Endometrium (tissue), 2 donors: Measurements from ENCODE around the gene TRMT10C.
A peak's percentile ranks its signal among the peaks of the same experiment; 100 is the strongest.
"Not testable (repeated sequence)": the region's sequence is repeated elsewhere in the genome, so short reads cannot be mapped to it uniquely, and the experiment has no call there.

ENCODE experiments used
- FAIRE-seq: peaks from 2 replicates; lab custom pipeline; 2012; peaks lifted over from hg19 to GRCh38; lab: Jason Lieb, UNC
- donor health status: control.
- donor health status: control.

TRMT10C gene

GRCh38 chr3:101561630-101562328, at the start of gene TRMT10C:
TSS of gene TRMT10C (plus strand) at chr3:101561868. CDS start at chr3:101564782, 2,914 bp downstream.
- no peak for FAIRE-seq

GRCh38 chr3:101512396-101512645, 49.3 kb upstream of the TRMT10C start:
- FAIRE-seq: no peak

GRCh38 chr3:101512646-101513418, 48.8 kb upstream of the TRMT10C start, which contains the start of gene SENP7:
TSS of gene SENP7 (minus strand) at chr3:101513212. CDS start at chr3:101513130, 82 bp downstream.
- peak; percentile 64 for FAIRE-seq

GRCh38 chr3:101513419-101513986, 48.2 kb upstream of the TRMT10C start:
- peak; percentile 68 for FAIRE-seq

- FAIRE-seq: no peak
Measured at GRCh38 chr3:101518421-101518871, 43.2 kb upstream of the TRMT10C start.

- FAIRE-seq: no peak
Measured at GRCh38 chr3:101519685-101520365, 41.8 kb upstream of the TRMT10C start.

- FAIRE-seq: no peak
Measured at GRCh38 chr3:101521211-101521701, 40.4 kb upstream of the TRMT10C start.

- no peak for FAIRE-seq
Measured at GRCh38 chr3:101527441-101527840, 34.2 kb upstream of the TRMT10C start.

- no peak for FAIRE-seq
Measured at GRCh38 chr3:101527906-101528305, 33.8 kb upstream of the TRMT10C start.

GRCh38 chr3:101529816-101530685, 31.6 kb upstream of the TRMT10C start:
- FAIRE-seq: no peak

- no peak for FAIRE-seq
Measured at GRCh38 chr3:101530686-101531047, 31.0 kb upstream of the TRMT10C start.

- no peak for FAIRE-seq
Measured at GRCh38 chr3:101531473-101532086, 30.1 kb upstream of the TRMT10C start.

GRCh38 chr3:101532783-101533602, 28.7 kb upstream of the TRMT10C start:
- no peak for FAIRE-seq

- no peak for FAIRE-seq
Measured at GRCh38 chr3:101533603-101533968, 28.1 kb upstream of the TRMT10C start.

- no peak for FAIRE-seq
Measured at GRCh38 chr3:101535221-101535620, 26.4 kb upstream of the TRMT10C start.

- no peak for FAIRE-seq
Measured at GRCh38 chr3:101536266-101536665, 25.4 kb upstream of the TRMT10C start.

- FAIRE-seq: not testable (repeated sequence)
Measured at GRCh38 chr3:101536955-101537354, 24.7 kb upstream of the TRMT10C start.

GRCh38 chr3:101542957-101543356, 18.7 kb upstream of the TRMT10C start:
- FAIRE-seq: no peak

- no peak for FAIRE-seq
Measured at GRCh38 chr3:101544161-101544850, 17.4 kb upstream of the TRMT10C start.
